ENCODE measurements around the gene CTDSPL. TPM values are rescaled to one million over a fixed set of nuclear protein-coding genes. Genes with fewer than 3 reads are reported as not detected.

Gene CTDSPL
- total and polyA plus RNA-seq, 2 of the 13 experiments (the other 11 are each of a cell fraction or from before 2014, with no cell fraction given), result 26.1 to 142 TPM

DNA sequence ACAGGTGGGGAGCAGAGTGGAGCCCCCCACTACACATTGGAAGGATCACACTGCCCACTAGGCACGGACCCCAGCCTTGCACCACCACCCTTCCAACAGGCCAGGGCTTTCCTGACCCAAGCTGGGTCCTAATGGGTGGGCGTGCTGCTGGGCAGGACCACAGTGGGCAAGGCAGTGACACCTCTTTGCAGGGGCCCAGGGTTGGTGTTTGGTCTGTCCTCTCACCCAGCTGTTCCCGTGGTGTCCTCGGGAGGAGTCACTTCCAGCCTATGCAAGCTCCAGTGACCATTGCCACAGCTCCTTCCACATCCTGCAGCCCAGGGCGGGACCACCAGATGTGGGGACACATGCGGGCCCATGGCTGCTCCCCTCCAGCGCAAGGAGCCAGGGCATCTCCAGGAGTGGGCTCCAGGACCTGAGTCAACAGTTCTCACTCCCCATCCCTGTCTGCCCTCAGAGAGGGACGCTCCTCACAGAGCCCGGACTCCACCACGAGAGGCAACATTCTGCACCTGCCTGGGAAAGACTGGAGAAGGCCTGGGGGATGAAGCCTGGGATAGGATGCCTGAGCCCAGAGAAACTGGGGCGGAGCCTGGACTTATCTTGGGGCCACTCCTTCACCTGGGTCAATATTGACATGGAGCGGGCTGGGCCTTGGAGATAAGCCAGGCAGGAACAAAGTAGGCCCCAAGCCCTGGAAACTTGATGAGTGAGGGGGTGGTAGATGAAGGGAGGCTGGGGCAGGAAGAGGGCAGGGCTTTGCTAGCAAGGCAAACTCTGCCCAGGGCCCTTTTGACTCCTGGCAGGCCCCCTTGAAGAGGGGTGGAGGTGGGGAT lies 125.0 kb downstream of the CTDSPL start (continued):
- TF ChIP-seq, protein P1, sequence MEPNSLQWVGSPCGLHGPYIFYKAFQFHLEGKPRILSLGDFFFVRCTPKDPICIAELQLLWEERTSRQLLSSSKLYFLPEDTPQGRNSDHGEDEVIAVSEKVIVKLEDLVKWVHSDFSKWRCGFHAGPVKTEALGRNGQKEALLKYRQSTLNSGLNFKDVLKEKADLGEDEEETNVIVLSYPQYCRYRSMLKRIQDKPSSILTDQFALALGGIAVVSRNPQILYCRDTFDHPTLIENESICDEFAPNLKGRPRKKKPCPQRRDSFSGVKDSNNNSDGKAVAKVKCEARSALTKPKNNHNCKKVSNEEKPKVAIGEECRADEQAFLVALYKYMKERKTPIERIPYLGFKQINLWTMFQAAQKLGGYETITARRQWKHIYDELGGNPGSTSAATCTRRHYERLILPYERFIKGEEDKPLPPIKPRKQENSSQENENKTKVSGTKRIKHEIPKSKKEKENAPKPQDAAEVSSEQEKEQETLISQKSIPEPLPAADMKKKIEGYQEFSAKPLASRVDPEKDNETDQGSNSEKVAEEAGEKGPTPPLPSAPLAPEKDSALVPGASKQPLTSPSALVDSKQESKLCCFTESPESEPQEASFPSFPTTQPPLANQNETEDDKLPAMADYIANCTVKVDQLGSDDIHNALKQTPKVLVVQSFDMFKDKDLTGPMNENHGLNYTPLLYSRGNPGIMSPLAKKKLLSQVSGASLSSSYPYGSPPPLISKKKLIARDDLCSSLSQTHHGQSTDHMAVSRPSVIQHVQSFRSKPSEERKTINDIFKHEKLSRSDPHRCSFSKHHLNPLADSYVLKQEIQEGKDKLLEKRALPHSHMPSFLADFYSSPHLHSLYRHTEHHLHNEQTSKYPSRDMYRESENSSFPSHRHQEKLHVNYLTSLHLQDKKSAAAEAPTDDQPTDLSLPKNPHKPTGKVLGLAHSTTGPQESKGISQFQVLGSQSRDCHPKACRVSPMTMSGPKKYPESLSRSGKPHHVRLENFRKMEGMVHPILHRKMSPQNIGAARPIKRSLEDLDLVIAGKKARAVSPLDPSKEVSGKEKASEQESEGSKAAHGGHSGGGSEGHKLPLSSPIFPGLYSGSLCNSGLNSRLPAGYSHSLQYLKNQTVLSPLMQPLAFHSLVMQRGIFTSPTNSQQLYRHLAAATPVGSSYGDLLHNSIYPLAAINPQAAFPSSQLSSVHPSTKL (CRISPR knock-in tag; IDR thresholded peaks at IDR 0.05), result peak; percentile 70; the same call in 1 of the 2 replicates
- TF ChIP-seq ZFX (CRISPR knock-in tag; IDR thresholded peaks at IDR 0.05; ENCODE audit: low read depth) (peak; percentile 83), SIX1 (CRISPR knock-in tag; IDR thresholded peaks at IDR 0.05; ENCODE audit: borderline replicate concordance) (peak; percentile 52; the same call in 1 of the 2 replicates), REXO4 (CRISPR knock-in tag; IDR thresholded peaks at IDR 0.05; ENCODE audit: borderline replicate concordance) (no peak), SALL1 (CRISPR knock-in tag; IDR thresholded peaks at IDR 0.05) (peak; percentile 46)
- TF ChIP-seq, protein P2, sequence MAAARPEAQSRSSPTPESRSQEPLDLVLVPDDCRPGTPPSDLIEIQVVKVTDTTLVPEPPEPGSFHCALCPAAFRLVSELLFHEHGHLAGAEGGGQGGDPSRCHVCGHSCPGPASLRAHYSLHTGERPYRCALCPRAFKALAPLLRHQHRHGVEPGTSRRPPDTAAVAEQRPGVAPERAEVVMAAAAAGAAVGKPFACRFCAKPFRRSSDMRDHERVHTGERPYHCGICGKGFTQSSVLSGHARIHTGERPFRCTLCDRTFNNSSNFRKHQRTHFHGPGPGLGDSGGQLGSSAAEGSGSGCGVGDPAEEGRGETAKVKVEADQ (CRISPR knock-in tag; IDR thresholded peaks at IDR 0.05; ENCODE audit: borderline replicate concordance), result no peak
- TF ChIP-seq, protein P3, sequence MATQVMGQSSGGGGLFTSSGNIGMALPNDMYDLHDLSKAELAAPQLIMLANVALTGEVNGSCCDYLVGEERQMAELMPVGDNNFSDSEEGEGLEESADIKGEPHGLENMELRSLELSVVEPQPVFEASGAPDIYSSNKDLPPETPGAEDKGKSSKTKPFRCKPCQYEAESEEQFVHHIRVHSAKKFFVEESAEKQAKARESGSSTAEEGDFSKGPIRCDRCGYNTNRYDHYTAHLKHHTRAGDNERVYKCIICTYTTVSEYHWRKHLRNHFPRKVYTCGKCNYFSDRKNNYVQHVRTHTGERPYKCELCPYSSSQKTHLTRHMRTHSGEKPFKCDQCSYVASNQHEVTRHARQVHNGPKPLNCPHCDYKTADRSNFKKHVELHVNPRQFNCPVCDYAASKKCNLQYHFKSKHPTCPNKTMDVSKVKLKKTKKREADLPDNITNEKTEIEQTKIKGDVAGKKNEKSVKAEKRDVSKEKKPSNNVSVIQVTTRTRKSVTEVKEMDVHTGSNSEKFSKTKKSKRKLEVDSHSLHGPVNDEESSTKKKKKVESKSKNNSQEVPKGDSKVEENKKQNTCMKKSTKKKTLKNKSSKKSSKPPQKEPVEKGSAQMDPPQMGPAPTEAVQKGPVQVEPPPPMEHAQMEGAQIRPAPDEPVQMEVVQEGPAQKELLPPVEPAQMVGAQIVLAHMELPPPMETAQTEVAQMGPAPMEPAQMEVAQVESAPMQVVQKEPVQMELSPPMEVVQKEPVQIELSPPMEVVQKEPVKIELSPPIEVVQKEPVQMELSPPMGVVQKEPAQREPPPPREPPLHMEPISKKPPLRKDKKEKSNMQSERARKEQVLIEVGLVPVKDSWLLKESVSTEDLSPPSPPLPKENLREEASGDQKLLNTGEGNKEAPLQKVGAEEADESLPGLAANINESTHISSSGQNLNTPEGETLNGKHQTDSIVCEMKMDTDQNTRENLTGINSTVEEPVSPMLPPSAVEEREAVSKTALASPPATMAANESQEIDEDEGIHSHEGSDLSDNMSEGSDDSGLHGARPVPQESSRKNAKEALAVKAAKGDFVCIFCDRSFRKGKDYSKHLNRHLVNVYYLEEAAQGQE (IDR thresholded peaks at IDR 0.05; ENCODE audit: borderline replicate concordance in 1 of 2, low read depth in 1 of 2, low read length in 2 of 2), result no peak

All from HepG2 (cell line).